Measurements from ENCODE around the gene IL36B. TPM values are rescaled to one million over a fixed set of nuclear protein-coding genes. Genes with fewer than 3 reads are reported as not detected.

Gene IL36B
- total RNA-seq, 4 donors from 2014 or later, result 2.3 to 11.9 (median 7.6) TPM

DNA sequence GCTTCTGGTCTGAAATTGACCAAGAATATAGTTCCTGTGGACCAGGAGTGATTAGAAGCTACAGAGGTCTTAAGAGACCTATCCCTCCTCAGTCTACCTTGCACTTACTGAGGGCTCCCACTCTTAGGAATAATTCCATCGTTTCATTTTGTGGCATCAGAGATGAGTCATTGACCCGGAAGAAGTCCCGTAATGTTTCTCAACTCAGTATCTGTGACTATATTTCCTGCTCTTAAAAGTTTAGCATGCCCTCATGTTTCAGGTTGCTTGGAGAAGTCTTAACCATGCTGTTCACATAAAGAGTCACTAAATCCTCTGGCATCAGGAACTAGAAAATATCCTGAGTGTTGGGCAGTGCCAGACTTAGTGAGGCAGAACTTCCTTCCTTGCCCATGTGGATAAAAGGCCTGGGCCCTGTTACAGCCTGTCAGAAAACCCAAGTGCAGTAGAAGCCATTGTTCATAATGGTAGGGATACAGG, 47.6 kb downstream of the IL36B start, which contains the start of gene IL36A:
TSS of gene IL36A (plus strand) at position 430 of the 480 bp plus-strand sequence. CDS start 413 bp downstream, outside the sequence.
- TF ChIP-seq, protein P1, sequence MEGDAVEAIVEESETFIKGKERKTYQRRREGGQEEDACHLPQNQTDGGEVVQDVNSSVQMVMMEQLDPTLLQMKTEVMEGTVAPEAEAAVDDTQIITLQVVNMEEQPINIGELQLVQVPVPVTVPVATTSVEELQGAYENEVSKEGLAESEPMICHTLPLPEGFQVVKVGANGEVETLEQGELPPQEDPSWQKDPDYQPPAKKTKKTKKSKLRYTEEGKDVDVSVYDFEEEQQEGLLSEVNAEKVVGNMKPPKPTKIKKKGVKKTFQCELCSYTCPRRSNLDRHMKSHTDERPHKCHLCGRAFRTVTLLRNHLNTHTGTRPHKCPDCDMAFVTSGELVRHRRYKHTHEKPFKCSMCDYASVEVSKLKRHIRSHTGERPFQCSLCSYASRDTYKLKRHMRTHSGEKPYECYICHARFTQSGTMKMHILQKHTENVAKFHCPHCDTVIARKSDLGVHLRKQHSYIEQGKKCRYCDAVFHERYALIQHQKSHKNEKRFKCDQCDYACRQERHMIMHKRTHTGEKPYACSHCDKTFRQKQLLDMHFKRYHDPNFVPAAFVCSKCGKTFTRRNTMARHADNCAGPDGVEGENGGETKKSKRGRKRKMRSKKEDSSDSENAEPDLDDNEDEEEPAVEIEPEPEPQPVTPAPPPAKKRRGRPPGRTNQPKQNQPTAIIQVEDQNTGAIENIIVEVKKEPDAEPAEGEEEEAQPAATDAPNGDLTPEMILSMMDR (IDR thresholded peaks at IDR 0.05), result no peak
- no peak for TF ChIP-seq POLR2A (IDR thresholded peaks at IDR 0.05)
- DNase-seq (ENCODE audit: low spot score in 2 of 2), result no peak
- WGBS, 2 donors, result 78 to 80% methylated on average over 3 of the region's 3 CpGs
- no peak within 1 kb of the TSS for H3K4me3 ChIP-seq (ENCODE audit: low read depth, poor library complexity, severe bottlenecking)
- intact Hi-C loops (cut with DNase I; ENCODE audit: low total_unique reads), result no loop called here

DNA sequence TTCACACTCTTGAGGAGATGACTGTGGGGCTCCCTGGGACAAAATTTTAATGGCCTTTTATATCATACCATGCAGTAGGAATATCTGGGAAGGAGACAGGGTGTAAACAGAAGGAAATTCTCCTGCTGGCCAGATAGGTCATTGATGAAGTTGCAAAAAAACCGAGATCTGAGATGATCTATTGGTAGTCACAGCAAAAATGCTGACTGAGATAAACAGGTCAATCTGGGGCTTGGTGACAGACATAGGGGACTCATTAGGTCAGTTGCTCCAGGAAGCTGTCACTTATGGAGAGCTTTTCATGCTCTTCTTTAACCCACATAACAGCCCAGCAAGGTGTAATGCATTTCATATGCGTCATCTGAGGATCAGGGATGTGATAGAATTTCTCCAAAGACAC, 50.0 kb downstream of the IL36B start:
- TF ChIP-seq POLR2A (IDR thresholded peaks at IDR 0.05), result no peak
- TF ChIP-seq, protein P1 (IDR thresholded peaks at IDR 0.05), result no peak
- DNase-seq (ENCODE audit: low spot score in 2 of 2), result no peak
- intact Hi-C loops (cut with DNase I; ENCODE audit: low total_unique reads), result no loop called here
- 79 to 88% methylated on average over 2 of the region's 2 CpGs for WGBS, 2 donors
- H3K4me3 ChIP-seq (ENCODE audit: low read depth, poor library complexity, severe bottlenecking), result no peak overlapping the region

DNA sequence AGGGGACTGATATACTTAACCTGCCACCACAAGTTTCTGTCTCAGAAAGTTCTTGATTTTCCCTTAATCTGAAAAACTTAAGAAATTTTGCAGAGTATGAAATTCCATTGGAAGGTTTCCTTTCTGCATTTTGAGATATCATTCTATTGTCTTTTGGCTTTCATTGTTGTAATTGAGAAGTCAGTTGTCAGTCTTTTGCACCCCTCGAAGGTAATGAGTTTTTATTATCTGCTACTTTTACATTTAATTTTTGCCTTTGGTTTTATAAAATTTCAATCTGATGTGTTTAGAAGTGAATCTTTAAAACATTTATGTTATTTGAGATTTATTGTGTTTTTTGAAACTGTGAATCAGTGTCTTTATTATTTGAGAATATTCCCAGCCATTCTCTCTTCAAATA, 52.2 kb downstream of the IL36B start:
- H3K4me3 ChIP-seq (ENCODE audit: low read depth, poor library complexity, severe bottlenecking), result no peak overlapping the region
- WGBS, 2 donors, result 86 to 87% methylated on average over 1 of the region's 1 CpG
- TF ChIP-seq POLR2A (IDR thresholded peaks at IDR 0.05), result no peak
- TF ChIP-seq, protein P1 (IDR thresholded peaks at IDR 0.05), result no peak
- intact Hi-C loops (cut with DNase I; ENCODE audit: low total_unique reads), result no loop called here
- no peak for DNase-seq (ENCODE audit: low spot score in 2 of 2)

DNA sequence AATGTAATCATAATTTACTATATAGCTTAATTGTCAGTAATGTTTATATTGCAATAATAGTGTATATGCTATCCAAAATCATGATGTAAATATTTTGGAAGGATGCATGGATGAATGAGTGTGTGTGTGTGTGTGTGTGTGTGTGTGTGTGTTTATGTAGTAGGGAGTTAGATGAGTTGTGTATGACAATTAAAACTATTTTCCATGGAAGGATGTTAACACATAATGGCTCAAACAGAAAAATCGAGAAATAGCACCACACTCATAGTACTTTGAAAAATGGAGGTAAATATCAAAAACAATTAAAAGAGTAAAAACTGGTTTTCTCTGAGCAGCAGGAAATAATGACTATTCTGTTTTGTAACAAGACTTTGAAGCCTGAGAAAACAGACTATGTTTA, 55.5 kb downstream of the IL36B start:
- intact Hi-C loops (cut with DNase I; ENCODE audit: low total_unique reads), result no loop called here
- no peak for DNase-seq (ENCODE audit: low spot score in 2 of 2)
- WGBS, 2 donors, result 77 to 100% methylated on average over 1 of the region's 1 CpG
- TF ChIP-seq, protein P1 (IDR thresholded peaks at IDR 0.05), result no peak
- no peak for TF ChIP-seq POLR2A (IDR thresholded peaks at IDR 0.05)
- H3K4me3 ChIP-seq (ENCODE audit: low read depth, poor library complexity, severe bottlenecking), result no peak overlapping the region

DNA sequence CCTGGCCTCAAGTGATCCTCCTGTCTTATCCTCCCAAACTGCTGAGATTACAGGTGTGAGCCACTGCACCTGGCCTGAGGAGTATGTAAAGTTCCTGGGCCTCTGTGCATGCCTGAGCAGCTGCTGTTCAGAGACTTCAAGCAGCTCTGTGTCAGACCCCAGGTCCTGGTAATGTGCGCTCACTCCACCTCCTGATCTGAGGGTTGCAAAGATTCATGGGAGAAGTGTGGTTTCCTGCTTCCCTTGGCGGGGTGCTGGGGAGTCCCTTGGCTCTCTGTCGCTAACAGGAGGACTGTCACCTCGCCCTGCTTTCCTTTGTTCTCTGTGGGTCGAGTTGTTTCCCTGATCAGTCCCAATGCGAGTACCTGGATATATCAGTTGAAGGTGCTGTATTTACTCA, 56.0 kb downstream of the IL36B start:
- WGBS, 2 donors, result 68 to 70% methylated on average over 6 of the region's 6 CpGs
- no peak overlapping the region for H3K4me3 ChIP-seq (ENCODE audit: low read depth, poor library complexity, severe bottlenecking)
- TF ChIP-seq, protein P1 (IDR thresholded peaks at IDR 0.05), result no peak
- no peak for TF ChIP-seq POLR2A (IDR thresholded peaks at IDR 0.05)
- intact Hi-C loops (cut with DNase I; ENCODE audit: low total_unique reads), result no loop called here
- DNase-seq (ENCODE audit: low spot score in 2 of 2), result no peak

DNA sequence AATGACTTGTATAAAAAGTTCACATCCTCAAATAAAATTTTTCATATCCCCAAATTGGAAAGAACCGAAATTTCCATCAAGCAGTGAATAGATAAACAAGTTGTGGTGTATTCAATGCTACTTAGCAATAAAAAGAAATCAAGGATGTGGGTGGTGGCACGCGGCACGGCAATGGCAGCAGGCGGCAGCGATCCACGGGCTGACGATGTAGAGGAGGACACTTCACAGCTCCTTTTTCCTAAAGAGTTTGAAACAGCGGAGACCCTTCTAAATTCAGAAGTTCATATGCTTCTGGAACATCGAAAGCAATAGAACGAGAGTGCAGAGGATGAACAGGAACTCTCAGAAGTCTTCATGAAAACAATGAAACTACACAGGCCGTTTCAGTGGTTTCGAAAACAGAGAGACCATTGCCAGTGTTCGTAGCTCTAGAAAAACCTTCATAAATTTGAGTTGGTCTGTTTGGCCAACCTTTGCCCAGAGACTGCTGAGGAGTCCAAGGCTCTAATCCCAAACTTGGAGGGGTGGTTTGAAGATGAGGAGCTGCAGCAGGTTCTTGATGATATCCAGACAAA, 57.2 kb downstream of the IL36B start:
- WGBS, 2 donors, result 89% methylated on average over 14 of the region's 14 CpGs
- no peak for DNase-seq (ENCODE audit: low spot score in 2 of 2)
- intact Hi-C loops (cut with DNase I; ENCODE audit: low total_unique reads), result no loop called here
- no peak overlapping the region for H3K4me3 ChIP-seq (ENCODE audit: low read depth, poor library complexity, severe bottlenecking)
- TF ChIP-seq POLR2A (IDR thresholded peaks at IDR 0.05), result no peak
- TF ChIP-seq, protein P1 (IDR thresholded peaks at IDR 0.05), result no peak
